Measurements from ENCODE around the gene CYBA.
"Not testable (repeated sequence)": the region's sequence is repeated elsewhere in the genome, so short reads cannot be mapped to it uniquely, and the experiment has no call there.

The CYBA gene

GRCh38 chr16:88686439-88687253, 35.8 kb upstream of the CYBA start, which contains the start of gene SNAI3:
SNAI3 (minus strand) TSS chr16:88686507; CDS start chr16:88686406, 101 bp downstream.
- DNase-seq (ENCODE audit: low read depth in 2 of 2): peak; percentile 82 to 87

GRCh38 chr16:88686062-88686438, 35.2 kb upstream of the CYBA start:
- no peak for DNase-seq (ENCODE audit: low read depth in 2 of 2)

- peak in 1 of 2 donors; percentile 66 for DNase-seq (ENCODE audit: low read depth in 2 of 2)
Observed at GRCh38 chr16:88685156-88686061, 34.6 kb upstream of the CYBA start.

- no peak for DNase-seq (ENCODE audit: low read depth in 2 of 2)
Observed at GRCh38 chr16:88684569-88685155, 33.8 kb upstream of the CYBA start.

- peak; percentile 69 to 70 for DNase-seq (ENCODE audit: low read depth in 2 of 2)
Observed at GRCh38 chr16:88681709-88682451, 31.0 kb upstream of the CYBA start.

GRCh38 chr16:88681084-88681680, 30.3 kb upstream of the CYBA start:
- no peak for DNase-seq (ENCODE audit: low read depth in 2 of 2)

GRCh38 chr16:88680554-88681083, 29.8 kb upstream of the CYBA start:
- no peak for DNase-seq (ENCODE audit: low read depth in 2 of 2)

- no peak for DNase-seq (ENCODE audit: low read depth in 2 of 2)
Observed at GRCh38 chr16:88678224-88678979, 27.5 kb upstream of the CYBA start.

- no peak for DNase-seq (ENCODE audit: low read depth in 2 of 2)
Observed at GRCh38 chr16:88677721-88678120, 26.9 kb upstream of the CYBA start.

GRCh38 chr16:88676502-88677242, 25.8 kb upstream of the CYBA start:
- DNase-seq (ENCODE audit: low read depth in 2 of 2): no peak

- DNase-seq (ENCODE audit: low read depth in 2 of 2): no peak
Observed at GRCh38 chr16:88673716-88674379, 23.0 kb upstream of the CYBA start.

GRCh38 chr16:88672776-88673175, 21.9 kb upstream of the CYBA start:
- DNase-seq (ENCODE audit: low read depth in 2 of 2): no peak

- no peak for DNase-seq (ENCODE audit: low read depth in 2 of 2)
Observed at GRCh38 chr16:88671806-88672205, 21.0 kb upstream of the CYBA start.

GRCh38 chr16:88669980-88670379, 19.1 kb upstream of the CYBA start:
- no peak for DNase-seq (ENCODE audit: low read depth in 2 of 2)

- DNase-seq (ENCODE audit: low read depth in 2 of 2): not testable (repeated sequence)
Observed at GRCh38 chr16:88669493-88669892, 18.6 kb upstream of the CYBA start.

GRCh38 chr16:88667461-88667860, 16.6 kb upstream of the CYBA start:
- no peak for DNase-seq (ENCODE audit: low read depth in 2 of 2)

- no peak for DNase-seq (ENCODE audit: low read depth in 2 of 2)
Observed at GRCh38 chr16:88665570-88665969, 14.7 kb upstream of the CYBA start.

- no peak for DNase-seq (ENCODE audit: low read depth in 2 of 2)
Observed at GRCh38 chr16:88665148-88665547, 14.3 kb upstream of the CYBA start.
